PC-9 (cell line): ENCODE results near the gene SRPK1.

Experiments
- EZH2 ChIP-seq: fragments of 200-600 bp; sonication (generic); IDR thresholded peaks from 2 replicates; pipeline ENCODE4 v1.8.0; 2017; ENCODE audit warnings: antibody characterized with exemption, low read depth
- TF ChIP-seq, protein P1 (sequence below): fragments of 200-600 bp; sonication (generic); conservative IDR thresholded peaks from 2 replicates; pipeline ENCODE4 v1.6.1; 2017; ENCODE audit warnings: mixed run types, antibody characterized with exemption, mild to moderate bottlenecking, moderate library complexity

DNA sequence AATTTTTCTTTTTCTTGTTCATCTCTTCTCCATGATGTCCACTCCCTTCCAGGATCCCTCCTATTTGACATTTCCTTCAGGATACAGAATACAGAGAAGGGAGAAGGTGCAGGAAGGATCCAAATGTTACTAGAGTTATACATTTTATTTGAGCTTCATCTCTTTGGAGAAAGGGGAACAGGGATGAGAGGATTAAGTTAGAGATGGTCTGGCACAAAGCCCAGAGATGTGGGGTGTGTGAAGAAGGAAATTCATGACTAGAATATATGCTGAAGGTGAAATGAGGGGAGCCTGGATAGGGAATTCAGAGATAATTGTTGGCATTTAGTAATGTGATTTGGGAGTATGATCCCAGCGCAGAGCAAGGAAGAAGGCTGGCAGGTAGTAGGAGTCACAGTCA, 22.5 kb upstream of the SRPK1 start:
- TF ChIP-seq, protein P1, sequence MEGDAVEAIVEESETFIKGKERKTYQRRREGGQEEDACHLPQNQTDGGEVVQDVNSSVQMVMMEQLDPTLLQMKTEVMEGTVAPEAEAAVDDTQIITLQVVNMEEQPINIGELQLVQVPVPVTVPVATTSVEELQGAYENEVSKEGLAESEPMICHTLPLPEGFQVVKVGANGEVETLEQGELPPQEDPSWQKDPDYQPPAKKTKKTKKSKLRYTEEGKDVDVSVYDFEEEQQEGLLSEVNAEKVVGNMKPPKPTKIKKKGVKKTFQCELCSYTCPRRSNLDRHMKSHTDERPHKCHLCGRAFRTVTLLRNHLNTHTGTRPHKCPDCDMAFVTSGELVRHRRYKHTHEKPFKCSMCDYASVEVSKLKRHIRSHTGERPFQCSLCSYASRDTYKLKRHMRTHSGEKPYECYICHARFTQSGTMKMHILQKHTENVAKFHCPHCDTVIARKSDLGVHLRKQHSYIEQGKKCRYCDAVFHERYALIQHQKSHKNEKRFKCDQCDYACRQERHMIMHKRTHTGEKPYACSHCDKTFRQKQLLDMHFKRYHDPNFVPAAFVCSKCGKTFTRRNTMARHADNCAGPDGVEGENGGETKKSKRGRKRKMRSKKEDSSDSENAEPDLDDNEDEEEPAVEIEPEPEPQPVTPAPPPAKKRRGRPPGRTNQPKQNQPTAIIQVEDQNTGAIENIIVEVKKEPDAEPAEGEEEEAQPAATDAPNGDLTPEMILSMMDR, result no peak
- TF ChIP-seq EZH2, result no peak
